GM18505 (cell line): ENCODE data around the gene IRF8.

Source experiments
- ATAC-seq: cut with Tn5 transposase; IDR thresholded peaks from one replicate; pipeline ENCODE4 v1.9.1; 2021; ENCODE audit not compliant: unreplicated experiment
- POLR2A ChIP-seq: IDR thresholded peaks from 4 replicates; pipeline ENCODE4 v1.6.1; 2011; ENCODE audit warnings: borderline replicate concordance; ENCODE audit not compliant: insufficient read depth, insufficient read length; ENCODE audit errors: extremely low read depth

IRF8 gene

GRCh38 chr16:85908889-85909589 lies 10.1 kb downstream of the IRF8 start:
- TF ChIP-seq POLR2A: no peak
- ATAC-seq: no peak

GRCh38 chr16:85909932-85910853 lies 11.2 kb downstream of the IRF8 start:
- no peak for ATAC-seq
- peak; percentile 51 for TF ChIP-seq POLR2A

GRCh38 chr16:85910854-85911247 lies 11.9 kb downstream of the IRF8 start:
- ATAC-seq: no peak
- TF ChIP-seq POLR2A: no peak

GRCh38 chr16:85911251-85911930 lies 12.4 kb downstream of the IRF8 start:
- ATAC-seq: no peak
- TF ChIP-seq POLR2A: peak; percentile 45

- no peak for TF ChIP-seq POLR2A
- no peak for ATAC-seq
Observed at GRCh38 chr16:85912211-85912974, 13.4 kb downstream of the IRF8 start.

- ATAC-seq: no peak
- no peak for TF ChIP-seq POLR2A
Observed at GRCh38 chr16:85913141-85913601, 14.2 kb downstream of the IRF8 start.

- TF ChIP-seq POLR2A: no peak
- no peak for ATAC-seq
Observed at GRCh38 chr16:85913688-85914422, 14.9 kb downstream of the IRF8 start.

- ATAC-seq: no peak
- no peak for TF ChIP-seq POLR2A
Observed at GRCh38 chr16:85914423-85914794, 15.4 kb downstream of the IRF8 start.

GRCh38 chr16:85915125-85915845 lies 16.3 kb downstream of the IRF8 start:
- TF ChIP-seq POLR2A: peak; percentile 49
- ATAC-seq: no peak

GRCh38 chr16:85916141-85916890 lies 17.4 kb downstream of the IRF8 start:
- no peak for ATAC-seq
- TF ChIP-seq POLR2A: no peak

- no peak for ATAC-seq
- peak; percentile 44 for TF ChIP-seq POLR2A
Observed at GRCh38 chr16:85917012-85917411, 18.1 kb downstream of the IRF8 start.

GRCh38 chr16:85917959-85918358 lies 19.0 kb downstream of the IRF8 start:
- no peak for ATAC-seq
- TF ChIP-seq POLR2A: peak; percentile 25

GRCh38 chr16:85918436-85918835 lies 19.5 kb downstream of the IRF8 start:
- ATAC-seq: no peak
- TF ChIP-seq POLR2A: peak; percentile 13
